ENCODE data around the gene STAT3. TPM values are rescaled to one million over a fixed set of nuclear protein-coding genes. Genes with fewer than 3 reads are reported as not detected.
"Not testable (repeated sequence)": the region's sequence is repeated elsewhere in the genome, so short reads cannot be mapped to it uniquely, and the experiment has no call there.

STAT3 gene
- total RNA-seq, 4 donors from 2014 or later: 115 to 298 (median 171) TPM

DNA sequence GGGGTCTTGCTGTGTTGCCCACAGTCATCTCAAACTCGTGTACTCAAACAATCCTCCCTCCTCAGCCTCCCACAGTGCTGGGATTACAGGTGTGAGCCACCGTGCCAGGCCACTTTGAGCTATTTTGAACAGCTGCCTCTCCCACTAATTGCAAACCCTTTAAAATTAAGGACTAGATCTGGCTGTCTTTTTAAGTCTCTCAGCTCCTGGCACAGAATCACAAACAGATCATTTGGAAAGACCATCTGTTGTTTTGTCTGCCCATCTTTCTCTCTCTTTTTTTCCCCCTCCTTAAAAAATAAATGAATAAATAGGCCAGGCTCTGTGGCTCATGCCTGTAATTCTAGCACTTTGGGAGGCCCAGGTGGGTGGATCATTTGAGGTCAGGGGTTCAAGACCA is 10.9 kb upstream of the STAT3 start:
- H3K36me3 ChIP-seq: no peaks in the 10 kb centered on the region
- H3K27me3 ChIP-seq: no peaks in the 10 kb centered on the region
- no peak overlapping the region for H3K27ac ChIP-seq
- no peaks in the 10 kb centered on the region for H3K4me1 ChIP-seq
- TF ChIP-seq POLR2A (IDR thresholded peaks at IDR 0.05): no peak
- TF ChIP-seq, protein P1, sequence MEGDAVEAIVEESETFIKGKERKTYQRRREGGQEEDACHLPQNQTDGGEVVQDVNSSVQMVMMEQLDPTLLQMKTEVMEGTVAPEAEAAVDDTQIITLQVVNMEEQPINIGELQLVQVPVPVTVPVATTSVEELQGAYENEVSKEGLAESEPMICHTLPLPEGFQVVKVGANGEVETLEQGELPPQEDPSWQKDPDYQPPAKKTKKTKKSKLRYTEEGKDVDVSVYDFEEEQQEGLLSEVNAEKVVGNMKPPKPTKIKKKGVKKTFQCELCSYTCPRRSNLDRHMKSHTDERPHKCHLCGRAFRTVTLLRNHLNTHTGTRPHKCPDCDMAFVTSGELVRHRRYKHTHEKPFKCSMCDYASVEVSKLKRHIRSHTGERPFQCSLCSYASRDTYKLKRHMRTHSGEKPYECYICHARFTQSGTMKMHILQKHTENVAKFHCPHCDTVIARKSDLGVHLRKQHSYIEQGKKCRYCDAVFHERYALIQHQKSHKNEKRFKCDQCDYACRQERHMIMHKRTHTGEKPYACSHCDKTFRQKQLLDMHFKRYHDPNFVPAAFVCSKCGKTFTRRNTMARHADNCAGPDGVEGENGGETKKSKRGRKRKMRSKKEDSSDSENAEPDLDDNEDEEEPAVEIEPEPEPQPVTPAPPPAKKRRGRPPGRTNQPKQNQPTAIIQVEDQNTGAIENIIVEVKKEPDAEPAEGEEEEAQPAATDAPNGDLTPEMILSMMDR (IDR thresholded peaks at IDR 0.05): no peak
- no peak for DNase-seq
- H3K4me3 ChIP-seq: no peak overlapping the region
- no peaks in the 10 kb centered on the region for H3K9me3 ChIP-seq
- intact Hi-C loops (cut with DNase I; ENCODE audit: low total_unique reads): no loop called here

DNA sequence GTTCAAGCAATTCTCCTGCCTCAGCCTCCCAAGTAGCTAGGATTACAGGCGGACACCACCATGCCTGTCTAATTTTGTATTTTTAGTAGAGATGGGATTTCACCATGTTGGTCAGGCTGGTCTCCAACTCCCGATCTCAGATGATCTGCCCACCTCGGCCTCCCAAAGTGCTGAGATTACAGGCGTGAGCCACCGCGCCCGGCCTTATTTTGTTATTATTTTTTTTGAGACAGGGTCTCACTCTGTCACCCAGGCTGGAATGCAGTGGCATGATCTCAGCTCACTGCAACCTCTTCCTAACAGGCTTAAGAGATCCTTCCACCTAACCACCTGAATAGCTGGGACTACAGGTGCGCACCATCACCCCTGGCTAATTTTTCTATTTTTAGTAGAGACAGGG is 7.4 kb upstream of the STAT3 start:
- peak in 1 of 2 donors; percentile 3 for DNase-seq
- H3K27me3 ChIP-seq; H3K27ac ChIP-seq; H3K36me3 ChIP-seq; H3K4me3 ChIP-seq; intact Hi-C loops (cut with DNase I; ENCODE audit: low total_unique reads); H3K9me3 ChIP-seq; H3K4me1 ChIP-seq: not testable (repeated sequence)

DNA sequence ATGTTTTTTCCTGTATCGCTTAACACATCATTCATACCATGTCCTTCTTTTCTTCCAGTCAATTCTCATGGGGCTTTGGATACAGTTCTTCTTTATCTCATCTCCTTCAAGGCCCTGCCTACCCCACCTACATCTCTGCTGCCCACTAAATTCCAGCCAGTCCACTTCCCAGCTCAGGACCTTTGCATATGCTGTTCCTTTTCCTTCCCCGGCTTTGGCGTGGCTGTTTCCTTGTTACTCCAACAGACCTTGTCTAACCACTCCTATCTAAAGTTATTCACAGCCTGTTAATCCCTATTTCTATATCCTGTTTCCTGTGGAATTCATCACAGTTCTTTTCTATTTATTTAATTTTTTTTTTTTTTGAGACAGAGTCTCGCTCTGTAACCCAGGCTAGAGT is 6.6 kb upstream of the STAT3 start:
- H3K9me3 ChIP-seq: no peaks in the 10 kb centered on the region
- no peak for DNase-seq
- no peak overlapping the region for H3K4me3 ChIP-seq
- no peaks in the 10 kb centered on the region for H3K36me3 ChIP-seq
- no peaks in the 10 kb centered on the region for H3K27me3 ChIP-seq
- no peak overlapping the region for H3K27ac ChIP-seq
- no peaks in the 10 kb centered on the region for H3K4me1 ChIP-seq
- intact Hi-C loops (cut with DNase I; ENCODE audit: low total_unique reads): no loop called here
- no peak for TF ChIP-seq POLR2A (IDR thresholded peaks at IDR 0.05)
- TF ChIP-seq, protein P1 (IDR thresholded peaks at IDR 0.05): no peak

DNA sequence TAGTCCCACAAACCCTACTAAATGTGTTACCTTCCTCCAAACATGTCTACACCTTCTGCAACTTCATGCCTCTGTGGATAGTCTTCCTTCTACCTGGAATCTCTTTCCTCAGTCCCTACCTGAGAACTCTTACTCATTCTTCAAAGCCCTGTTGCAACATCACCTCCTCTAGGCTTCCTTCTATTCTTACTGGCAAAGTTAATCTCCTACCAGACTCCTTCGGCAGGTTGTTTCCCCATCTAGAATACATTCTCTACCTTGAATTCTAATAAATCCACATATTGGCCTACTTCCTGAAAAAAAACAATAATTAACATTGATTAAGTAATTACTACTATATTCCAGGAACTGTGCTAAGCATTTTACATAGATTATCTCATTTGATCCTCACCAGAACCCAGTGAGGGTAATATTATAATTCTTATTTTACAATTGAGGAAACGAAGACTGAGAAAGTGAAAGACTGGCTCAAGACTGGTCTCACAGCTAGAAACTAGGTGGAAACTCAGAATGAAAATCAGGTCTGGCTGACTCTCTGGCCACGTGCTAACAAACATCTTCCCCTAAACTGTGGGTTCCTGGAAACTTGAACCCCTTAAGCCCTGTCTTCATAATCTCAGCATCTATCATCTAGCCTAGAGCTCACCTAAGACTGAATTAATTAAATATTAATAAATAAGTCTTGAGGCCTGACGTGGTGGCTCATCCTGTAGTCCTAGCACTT is 4.6 kb upstream of the STAT3 start:
- intact Hi-C loops (cut with DNase I; ENCODE audit: low total_unique reads): no loop called here
- Histone ChIP-seq H3K4me3 (no peak overlapping the region), H3K9me3 (no peaks in the 10 kb centered on the region), H3K27me3 (no peaks in the 10 kb centered on the region), H3K27ac (no peak overlapping the region), H3K36me3 (no peaks in the 10 kb centered on the region), H3K4me1 (peaks cover 0 to 5% of the 10 kb centered on the region in 2 donors)
- DNase-seq: no peak
- no peak for TF ChIP-seq POLR2A (IDR thresholded peaks at IDR 0.05)
- TF ChIP-seq, protein P1 (IDR thresholded peaks at IDR 0.05): no peak

DNA sequence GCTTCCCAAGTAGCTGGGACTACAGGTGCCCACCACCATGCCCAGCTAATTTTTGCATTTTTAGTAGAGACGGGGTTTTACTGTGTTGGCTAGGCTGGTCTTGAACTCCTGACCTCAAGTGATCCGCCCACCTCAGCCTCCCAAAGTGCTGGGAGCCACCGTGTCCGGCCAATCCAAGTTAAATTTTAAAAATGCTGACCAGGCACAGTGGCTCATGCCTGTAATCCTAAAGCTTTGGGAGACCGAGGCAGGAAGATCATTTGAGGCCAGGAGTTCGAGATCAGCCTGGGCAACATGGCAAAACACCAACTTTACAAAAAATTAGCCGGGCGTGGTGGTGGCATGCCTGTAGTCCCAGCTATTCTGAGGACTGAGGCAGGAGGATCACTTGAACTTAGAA is 3.2 kb upstream of the STAT3 start:
- not testable (repeated sequence) for H3K27ac ChIP-seq
- DNase-seq: peak in 1 of 2 donors; percentile 4

DNA sequence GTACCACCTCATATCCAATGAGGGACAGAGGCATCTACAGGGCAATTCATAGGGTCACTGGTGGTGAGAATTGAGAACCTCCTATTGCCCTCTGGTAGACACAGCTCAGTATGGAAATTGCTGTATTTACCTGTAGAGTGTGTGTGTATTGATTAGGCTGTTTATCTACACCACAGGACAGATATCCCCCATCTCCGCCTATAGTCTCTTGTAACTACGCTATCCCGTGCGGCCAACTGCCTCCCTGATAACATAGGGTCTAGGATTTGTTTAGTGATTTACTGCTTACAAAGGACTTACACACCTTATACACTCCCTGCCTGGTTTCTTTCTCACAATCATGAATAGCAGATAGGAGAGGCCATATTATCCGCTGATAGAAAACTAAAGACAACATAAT is 1.7 kb upstream of the STAT3 start:
- TF ChIP-seq, protein P1 (IDR thresholded peaks at IDR 0.05): no peak
- no peak for TF ChIP-seq POLR2A (IDR thresholded peaks at IDR 0.05)
- peak overlapping the region; percentile 89 to 98 for H3K27ac ChIP-seq
- DNase-seq: peak in 1 of 2 donors; percentile 10

More for the DNA sequence above, 3.2 kb upstream of the STAT3 start:
- intact Hi-C loops (cut with DNase I; ENCODE audit: low total_unique reads); H3K4me3 ChIP-seq; H3K9me3 ChIP-seq; H3K27me3 ChIP-seq; H3K4me1 ChIP-seq; H3K36me3 ChIP-seq: not testable (repeated sequence)

More for the DNA sequence above, 1.7 kb upstream of the STAT3 start:
- H3K4me3 ChIP-seq: no peak overlapping the region
- peaks cover 0 to 8% of the 10 kb centered on the region in 2 donors for H3K4me1 ChIP-seq
- H3K9me3 ChIP-seq: no peaks in the 10 kb centered on the region
- intact Hi-C loops (cut with DNase I; ENCODE audit: low total_unique reads): no loop called here
- H3K36me3 ChIP-seq: no peaks in the 10 kb centered on the region
- no peaks in the 10 kb centered on the region for H3K27me3 ChIP-seq
